GM21528 (cell line): Measurements from ENCODE around the gene GNAO1.

ENCODE experiments used
- ATAC-seq: cut with Tn5 transposase; IDR thresholded peaks from one replicate; pipeline ENCODE4 v1.9.1; 2021; ENCODE audit warnings: mild to moderate bottlenecking, moderate library complexity; ENCODE audit not compliant: unreplicated experiment, low FRiP score

Gene GNAO1

DNA sequence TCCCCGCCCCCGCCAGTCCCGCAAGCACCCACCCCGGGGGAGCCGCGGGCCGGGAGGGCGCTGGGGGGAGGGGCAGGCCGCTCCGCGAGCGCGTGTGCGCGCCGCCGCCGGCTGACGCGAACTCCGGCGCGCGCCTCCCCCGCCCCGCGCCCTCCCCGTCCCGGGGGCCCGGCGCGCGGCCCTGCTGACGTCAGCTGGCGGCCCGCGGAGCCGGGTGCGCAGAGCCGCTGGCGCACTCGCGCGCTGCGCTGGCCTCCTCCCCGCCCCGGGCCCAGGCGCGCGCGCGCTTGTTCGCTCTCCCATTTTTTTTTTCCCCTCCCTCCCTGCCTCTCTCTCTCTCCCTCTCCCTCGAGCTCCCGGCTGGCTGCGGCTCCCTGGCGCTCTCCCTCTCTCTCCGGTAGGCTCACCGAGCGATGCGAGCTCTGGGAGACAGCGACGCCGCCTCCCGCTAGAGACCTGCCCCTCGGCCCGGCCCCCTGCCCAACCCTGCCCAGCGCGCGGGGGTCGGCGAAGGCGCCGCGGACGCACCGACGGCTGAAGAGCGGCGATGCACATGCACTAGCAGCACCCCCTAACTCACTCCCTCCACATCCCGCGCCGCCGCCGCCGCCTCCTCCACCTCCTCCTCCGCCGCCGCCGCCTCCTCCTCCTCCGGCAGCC lies at the start of gene GNAO1:
GNAO1 (plus strand) TSS at position 334 of the 660 bp plus-strand sequence. CDS start 747 bp downstream, outside the sequence.
- ATAC-seq, result no peak

GRCh38 chr16:56143666-56144065 lies 47.6 kb upstream of the GNAO1 start:
- no peak for ATAC-seq

DNA sequence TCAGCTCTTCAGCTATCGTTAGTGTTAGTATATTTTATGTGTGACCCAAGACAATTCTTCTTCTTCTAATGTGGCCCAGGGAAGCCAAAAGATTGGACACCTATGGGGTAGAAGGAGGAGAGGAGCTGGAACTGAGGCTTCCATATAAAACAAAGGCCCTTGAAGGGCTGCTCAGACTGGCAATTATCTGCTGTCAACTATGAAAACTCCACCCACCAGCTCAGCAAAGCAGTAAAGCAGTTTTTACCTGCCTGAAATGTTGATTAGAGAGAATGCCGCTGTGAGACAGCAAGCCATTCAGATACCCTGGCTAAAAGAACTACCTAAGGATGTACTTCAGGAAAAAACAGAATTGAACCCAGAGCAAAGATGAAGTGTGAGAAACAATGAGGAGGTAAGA lies 45.9 kb upstream of the GNAO1 start:
- no peak for ATAC-seq

DNA sequence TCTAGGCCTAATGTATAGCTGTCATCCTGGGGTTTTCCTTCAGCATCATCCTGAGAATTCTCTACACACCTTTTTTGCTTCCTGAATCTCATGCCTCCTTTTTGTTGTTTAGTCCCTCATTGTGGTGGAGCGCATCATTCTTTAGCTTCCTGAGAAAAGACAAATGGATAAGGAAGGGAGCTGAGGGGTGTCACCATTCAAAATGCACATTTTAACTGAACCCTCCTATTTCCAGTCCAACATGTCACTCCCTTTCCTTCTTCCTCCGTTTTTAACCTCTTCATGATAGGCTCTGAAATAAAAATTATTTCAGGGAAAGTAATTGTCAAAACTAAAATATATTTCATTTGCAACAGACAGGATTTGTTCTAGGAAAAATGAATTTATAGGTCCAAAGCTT lies 39.7 kb upstream of the GNAO1 start:
- ATAC-seq, result no peak

DNA sequence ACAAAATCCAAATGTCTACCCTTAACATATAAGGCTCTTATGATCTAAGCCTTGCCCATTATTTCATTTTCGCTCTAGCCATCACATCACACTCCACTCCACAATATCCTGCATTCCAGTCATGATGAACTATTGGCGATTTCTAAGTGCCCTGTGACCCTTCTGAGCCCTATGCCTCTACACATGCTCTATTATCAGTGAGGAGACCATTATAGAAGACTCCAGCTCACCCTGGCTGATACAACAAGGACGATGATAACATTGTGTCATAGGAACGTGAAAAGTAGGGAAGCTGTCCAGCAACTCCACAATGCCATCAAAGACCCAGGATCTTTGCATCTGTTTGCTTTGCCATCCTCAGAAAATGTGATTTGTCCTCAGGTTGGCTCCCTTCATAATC lies 29.6 kb upstream of the GNAO1 start:
- no peak for ATAC-seq

- ATAC-seq, result no peak
Observed at GRCh38 chr16:56163089-56163488, 28.2 kb upstream of the GNAO1 start.

- peak; percentile 54 for ATAC-seq
Observed at GRCh38 chr16:56163938-56164337, 27.4 kb upstream of the GNAO1 start.

DNA sequence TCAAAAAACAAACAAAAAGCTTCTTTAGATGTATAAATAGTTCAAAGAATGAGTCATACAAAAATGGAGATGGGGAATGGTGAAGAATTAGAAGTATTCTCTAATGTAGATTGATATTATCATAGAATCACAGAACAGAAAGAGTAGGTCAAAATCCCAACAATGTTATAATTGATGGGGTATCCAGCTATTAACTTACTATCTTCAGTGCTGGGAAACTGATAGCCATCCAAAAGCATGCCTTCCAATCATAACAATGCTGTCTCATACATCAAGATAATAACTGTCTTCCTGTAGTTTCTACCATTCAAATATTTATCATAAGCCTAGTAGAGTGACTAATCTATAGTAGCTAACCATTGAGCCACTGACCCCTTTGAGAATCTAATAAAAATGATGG lies 26.7 kb upstream of the GNAO1 start:
- ATAC-seq, result no peak

GRCh38 chr16:56174411-56174810 lies 16.9 kb upstream of the GNAO1 start:
- ATAC-seq, result no peak

GRCh38 chr16:56181401-56181800 lies 9.9 kb upstream of the GNAO1 start:
- ATAC-seq, result no peak

DNA sequence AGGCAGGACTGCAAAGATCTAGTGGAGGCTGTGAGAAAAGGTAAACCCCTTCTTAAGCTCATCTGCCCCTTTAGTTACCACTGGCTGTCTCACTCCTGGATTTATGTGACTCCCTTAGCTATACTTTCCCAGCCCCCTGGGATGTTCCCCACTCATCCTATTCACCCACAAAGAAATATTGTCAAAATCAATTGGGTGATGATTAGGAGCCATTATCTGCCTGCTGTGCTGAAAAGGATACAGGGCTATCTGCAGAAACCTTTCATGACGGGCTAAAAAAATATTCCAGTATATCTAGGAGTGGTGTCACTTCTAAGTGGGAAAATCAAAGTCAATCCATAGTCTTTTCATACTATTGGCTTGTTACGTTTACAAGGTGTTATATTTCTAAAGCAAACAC lies 8.0 kb upstream of the GNAO1 start:
- no peak for ATAC-seq

GRCh38 chr16:56190048-56190676 lies 1.1 kb upstream of the GNAO1 start:
- ATAC-seq, result no peak

GRCh38 chr16:56190677-56191155 lies 573 bp upstream of the GNAO1 start:
- ATAC-seq, result no peak

GRCh38 chr16:56191835-56192634 lies 746 bp downstream of the GNAO1 start:
- no peak for ATAC-seq

DNA sequence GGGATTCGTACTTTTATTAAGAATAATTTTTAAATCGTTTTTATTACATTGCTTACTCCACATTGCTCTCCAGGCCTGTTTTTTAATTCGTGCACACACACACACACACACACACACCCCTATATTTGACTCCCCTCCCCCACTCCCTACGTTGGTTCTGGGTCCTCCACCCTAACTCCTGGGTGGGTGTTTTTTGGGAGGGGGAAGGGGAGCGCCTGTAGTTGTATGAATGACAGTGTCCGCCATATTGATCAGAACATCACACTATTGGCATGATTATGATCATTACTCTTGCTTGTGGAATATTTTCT lies 1.3 kb downstream of the GNAO1 start:
- no peak for ATAC-seq

DNA sequence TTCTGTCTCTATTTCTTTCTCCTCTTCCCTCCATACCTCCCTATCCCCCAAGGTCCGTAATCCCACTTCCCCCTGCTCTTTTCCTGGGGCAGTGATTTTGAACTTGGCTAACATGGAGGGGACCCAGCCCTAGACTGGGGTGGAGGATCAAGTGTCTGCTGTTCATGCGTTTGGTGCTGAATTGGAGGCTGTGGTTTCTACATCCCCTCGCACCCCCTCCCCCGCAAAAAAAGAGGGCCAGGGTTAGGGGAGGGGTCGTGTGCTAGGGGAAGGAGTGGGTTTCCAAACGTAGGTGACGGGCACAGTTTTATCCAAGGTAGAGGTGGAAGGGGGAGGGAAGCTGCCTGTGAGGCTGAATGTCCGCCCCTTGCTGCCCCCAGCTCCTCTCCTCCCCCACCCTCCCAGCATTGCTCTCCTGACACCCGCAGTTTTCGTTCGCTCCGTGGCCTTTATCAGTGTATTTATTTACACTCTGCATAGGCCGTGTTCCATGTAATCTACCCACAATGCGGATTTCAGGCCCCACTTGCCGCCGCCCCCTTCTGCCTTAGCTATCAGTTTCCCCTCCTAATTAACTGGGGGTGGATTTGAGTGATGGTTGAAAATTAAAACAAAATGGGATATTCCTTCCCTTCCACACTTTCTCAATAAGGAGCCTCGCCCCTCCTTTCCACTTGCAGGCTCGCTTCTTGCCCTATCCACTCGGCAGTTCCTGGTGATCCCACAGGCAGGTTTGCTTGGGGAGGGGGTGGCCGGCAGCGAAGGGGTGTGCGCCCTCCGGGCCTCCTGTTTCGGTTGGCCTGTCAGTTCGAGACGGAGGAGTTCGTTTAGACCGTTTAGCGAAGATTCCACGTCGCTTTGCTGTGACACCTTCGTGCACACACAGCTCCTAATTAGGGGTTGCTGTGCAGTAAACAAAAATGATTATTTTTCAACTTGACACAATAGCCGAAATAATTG lies 2.0 kb downstream of the GNAO1 start:
- no peak for ATAC-seq

GRCh38 chr16:56193951-56194726 lies 2.9 kb downstream of the GNAO1 start:
- no peak for ATAC-seq

GRCh38 chr16:56195151-56195550 lies 3.9 kb downstream of the GNAO1 start:
- no peak for ATAC-seq

- no peak for ATAC-seq
Observed at GRCh38 chr16:56196381-56196780, 5.1 kb downstream of the GNAO1 start.
